A549 (cell line): ENCODE data around the gene SIAE.

Source experiments
- CHD2 ChIP-seq: fragments of 150-350 bp; IDR thresholded peaks from 2 replicates; pipeline ENCODE4 v1.6.1; 2014; ENCODE audit warnings: low read length; ENCODE audit not compliant: partially characterized antibody
- CTCF ChIP-seq: fragments of >200 bp; sonication (Bioruptor Twin); formaldehyde crosslinking; IDR thresholded peaks from 3 replicates; pipeline ENCODE4 v1.5.1; 2016
- NR3C1 ChIP-seq: fragments of >200 bp; sonication (Bioruptor Twin); formaldehyde crosslinking; IDR thresholded peaks from 3 replicates; pipeline ENCODE4 v1.6.1; 2017
- POLR2A ChIP-seq: IDR thresholded peaks from 2 replicates; pipeline ENCODE4 v1.6.1; 2012; ENCODE audit warnings: mild to moderate bottlenecking, low read length
- ZFP36 ChIP-seq: fragments of 450-650 bp; IDR thresholded peaks from 2 replicates; pipeline ENCODE4 v1.6.1; 2014; ENCODE audit warnings: borderline replicate concordance; ENCODE audit not compliant: partially characterized antibody
- TF ChIP-seq, protein P1 (sequence below): fragments of 450-650 bp; IDR thresholded peaks from 2 replicates; pipeline ENCODE4 v1.6.1; 2014; ENCODE audit warnings: antibody characterized with exemption

DNA sequence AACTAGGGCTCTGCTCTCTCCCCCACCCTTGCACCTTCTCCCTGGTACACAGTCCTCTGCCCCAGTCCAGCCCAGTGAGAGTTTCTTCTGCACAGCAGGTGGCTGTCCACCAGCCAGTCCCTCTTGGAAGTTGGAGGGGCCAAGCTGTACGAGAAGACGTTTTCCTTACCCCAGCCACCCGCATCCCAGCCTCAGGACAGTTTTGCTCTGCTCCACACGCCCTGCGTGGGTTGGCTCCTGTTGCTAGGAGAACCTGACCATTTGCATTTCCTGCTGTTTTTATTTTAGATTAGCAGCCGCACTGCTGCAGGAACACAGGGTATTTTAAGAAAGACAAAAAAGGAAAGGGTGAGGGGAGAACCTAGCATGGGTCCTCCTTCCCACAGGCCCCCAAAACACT lies 48.6 kb upstream of the SIAE start:
- TF ChIP-seq CTCF (no peak), POLR2A (no peak), NR3C1 (no peak), CHD2 (no peak), ZFP36 (no peak)
- TF ChIP-seq, protein P1, sequence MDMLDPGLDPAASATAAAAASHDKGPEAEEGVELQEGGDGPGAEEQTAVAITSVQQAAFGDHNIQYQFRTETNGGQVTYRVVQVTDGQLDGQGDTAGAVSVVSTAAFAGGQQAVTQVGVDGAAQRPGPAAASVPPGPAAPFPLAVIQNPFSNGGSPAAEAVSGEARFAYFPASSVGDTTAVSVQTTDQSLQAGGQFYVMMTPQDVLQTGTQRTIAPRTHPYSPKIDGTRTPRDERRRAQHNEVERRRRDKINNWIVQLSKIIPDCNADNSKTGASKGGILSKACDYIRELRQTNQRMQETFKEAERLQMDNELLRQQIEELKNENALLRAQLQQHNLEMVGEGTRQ = no peak
